ENCODE results near the gene APOB. TPM values are rescaled to one million over a fixed set of nuclear protein-coding genes. Genes with fewer than 3 reads are reported as not detected.

The APOB gene
- total and polyA plus RNA-seq, 2 of the 13 experiments (the other 11 are each of a cell fraction or from before 2014, with no cell fraction given), result 1,569 to 2,515 TPM

GRCh38 chr2:20963867-20964266 is 80.0 kb downstream of the APOB start:
- POLR2A ChIA-PET, result no interaction called here
- Histone ChIP-seq H3K4me1 (ENCODE audit: insufficient read depth, low read length) (no peaks in the 10 kb centered on the region), H4K20me1 (ENCODE audit: insufficient read depth, low read length) (no peaks in the 10 kb centered on the region), H3K9ac (ENCODE audit: insufficient read depth, low read depth, low read length) (no peak overlapping the region), H2AFZ (ENCODE audit: low read length) (no peak overlapping the region), H3K27me3 (ENCODE audit: control insufficient read depth in 1 of 2, insufficient read depth in 2 of 2, low read length in 2 of 2) (peaks cover 1 to 23% of the 10 kb centered on the region in 2 experiments; a peak in 3 of 5 replicates), H3K79me2 (ENCODE audit: insufficient read depth, low read length) (no peaks in the 10 kb centered on the region), H3K9me3 (ENCODE audit: low read length) (no peaks in the 10 kb centered on the region), H3K4me2 (ENCODE audit: low read depth, low read length) (no peak overlapping the region), H3K36me3 (replicated peaks in 1 of 2; ENCODE audit: control insufficient read depth in 1 of 2, insufficient read depth in 2 of 2, low read length in 2 of 2) (no peaks in the 10 kb centered on the region), H3K4me3 (replicated peaks in 1 of 3; ENCODE audit: insufficient read depth in 1 of 3, low read depth in 2 of 3, low read length in 3 of 3) (no peak overlapping the region), H3K27ac (ENCODE audit: extremely low read length, insufficient read depth, low read length) (no peak overlapping the region)
- in situ Hi-C loops (cut with HindIII; ENCODE audit: extremely low pct_ligation_motif_present, low pct_unique_long_range_greater_than_20kb) (loop anchor here (5.0 to 25.0 kb wide), 2 partner anchors 197 to 302 kb away; partner anchors contain the start of genes GDF7 and HS1BP3), intact Hi-C loops (cut with micrococcal nuclease; ENCODE audit: unreplicated experiment) (loop anchor here (1.0 to 5.0 kb wide), 5 partner anchors 47 to 303 kb away; no protein-coding TSS in a partner anchor)
- ATAC-seq (no peak), FAIRE-seq (no peak), DNase-seq (ENCODE audit: low spot score) (no peak)
- 3% methylated on average over 2 of the region's 2 CpGs for WGBS (ENCODE audit: low lambda C conversion rate)
- BruUV-seq (replicated peaks), result no TSS peak
- CTCF ChIA-PET (ENCODE audit: low intra/inter-chr PET ratio, low total read pairs), result interaction anchor here (1.3 to 3.7 kb wide), 6 partner anchors 182 to 303 kb away, joined by 3 to 28 read pairs (median 10); no protein-coding TSS in a partner anchor
- TF ChIP-seq GABPB1 (CRISPR knock-in tag; IDR thresholded peaks at IDR 0.05) (no peak), BCLAF1 (IDR thresholded peaks at IDR 0.05) (no peak), ZNF263 (CRISPR knock-in tag; IDR thresholded peaks at IDR 0.05) (no peak), AKNA (CRISPR knock-in tag; IDR thresholded peaks at IDR 0.05; ENCODE audit: borderline replicate concordance) (no peak), TFE3 (CRISPR knock-in tag; IDR thresholded peaks at IDR 0.05) (no peak), BORCS8-MEF2B (CRISPR knock-in tag; IDR thresholded peaks at IDR 0.05) (no peak), ZHX1 (CRISPR knock-in tag; IDR thresholded peaks at IDR 0.05; ENCODE audit: low read depth) (no peak), SAP130 (CRISPR knock-in tag; IDR thresholded peaks at IDR 0.05; ENCODE audit: low read depth) (no peak), GABPA (IDR thresholded peaks at IDR 0.05; ENCODE audit: low read depth, low read length) (no peak), GABPA (CRISPR knock-in tag; IDR thresholded peaks at IDR 0.05; ENCODE audit: low read depth) (no peak), ZNF564 (CRISPR knock-in tag; IDR thresholded peaks at IDR 0.05) (no peak), SOX13 (IDR thresholded peaks at IDR 0.05) (no peak), SOX13 (CRISPR knock-in tag; conservative IDR thresholded peaks at IDR 0.05 in 1 of 2, IDR thresholded peaks at IDR 0.05 in 1 of 2) (no peak)

Measured in HepG2 (cell line).